H1 (cell line): Measurements from ENCODE around the gene TMEM108. TPM values are rescaled to one million over a fixed set of nuclear protein-coding genes. Genes with fewer than 3 reads are reported as not detected.

Experiments used
- CTCF ChIA-PET: fragments of 300-600 bp; sonication (Branson Sonifier 250); formaldehyde crosslinking; loops from one replicate; lab custom pipeline; 2021; ENCODE audit not compliant: partially characterized antibody; lab: Charles Lee
- POLR2A ChIA-PET: fragments of 300-600 bp; sonication (Branson Sonifier 250); formaldehyde crosslinking; loops from one replicate; lab custom pipeline; 2021; ENCODE audit warnings: inconsistent platforms; ENCODE audit not compliant: partially characterized antibody; lab: Charles Lee
- DNase-seq, 2 experiments: peaks; one replicate each; pipeline versions ENCODE4 v3.0.0 to v3.0.0-alpha.2; 2010 to 2022; ENCODE audit warnings: low spot score in 2 of 2, low read depth in 1 of 2, mixed read lengths in 1 of 2
- FAIRE-seq: peaks from 2 replicates; lab custom pipeline; 2011; peaks lifted over from hg19 to GRCh38; lab: Jason Lieb, UNC
- H2AFZ ChIP-seq: 2 replicates; pipeline ENCODE4 v1.8.1; 2012; ENCODE audit warnings: low read length, inconsistent platforms
- H2AK5ac ChIP-seq: 2 replicates; pipeline ENCODE4 v1.6.1; 2013; ENCODE audit warnings: low read depth, low read length
- H2BK120ac ChIP-seq: replicated peaks from 2 replicates; pipeline ENCODE3; 2013; ENCODE audit warnings: low read depth, low read length, inconsistent platforms
- H2BK12ac ChIP-seq: 2 replicates; pipeline ENCODE4 v1.6.1; 2013; ENCODE audit warnings: low read depth, low read length
- H2BK15ac ChIP-seq: 2 replicates; pipeline ENCODE4 v1.6.1; 2013; ENCODE audit warnings: low read length
- H2BK20ac ChIP-seq: 2 replicates; pipeline ENCODE4 v1.6.1; 2013; ENCODE audit warnings: low read length
- H2BK5ac ChIP-seq: 2 replicates; pipeline ENCODE4 v1.6.1; 2013; ENCODE audit warnings: low read depth, low read length
- H3K14ac ChIP-seq: 2 replicates; pipeline ENCODE4 v1.6.1; 2013; ENCODE audit warnings: inconsistent platforms; ENCODE audit not compliant: insufficient read length
- H3K18ac ChIP-seq: 2 replicates; pipeline ENCODE4 v1.6.1; 2013; ENCODE audit warnings: low read length; ENCODE audit errors: extremely low read depth
- H3K23ac ChIP-seq: 2 replicates; pipeline ENCODE4 v1.6.1; 2013; ENCODE audit warnings: inconsistent platforms; ENCODE audit not compliant: insufficient read length
- H3K23me2 ChIP-seq: 2 replicates; pipeline ENCODE4 v1.6.1; 2013; ENCODE audit warnings: low read depth, low read length
- H3K27ac ChIP-seq: 2 replicates; pipeline ENCODE4 v1.6.1; 2011; ENCODE audit warnings: low read depth, low read length, inconsistent platforms
- H3K27me3 ChIP-seq, 4 experiments: replicated peaks in 1 of 4; 1 replicate in 1 of 4; 2 replicates in 3 of 4; pipeline versions ENCODE4 v1.6.1 to v1.8.1; 2011 to 2013; ENCODE audit warnings: low read length in 3 of 4, mild to moderate bottlenecking in 3 of 4, inconsistent platforms in 2 of 4, mixed read lengths in 2 of 4, moderate library complexity in 1 of 4; ENCODE audit not compliant: control insufficient read depth in 3 of 4, insufficient read depth in 3 of 4; ENCODE audit errors: extremely low read depth in 1 of 4
- H3K36me3 ChIP-seq, 4 experiments: 2 replicates each; pipeline versions ENCODE4 v1.6.1 to v1.8.1; 2011 to 2013; ENCODE audit warnings: mild to moderate bottlenecking in 4 of 4, low read length in 3 of 4, moderate library complexity in 2 of 4, control low read depth in 1 of 4, inconsistent platforms in 1 of 4; ENCODE audit not compliant: insufficient read depth in 4 of 4, control insufficient read depth in 2 of 4
- H3K4ac ChIP-seq: replicated peaks from 2 replicates; pipeline ENCODE3; 2013; ENCODE audit warnings: low read length, low read depth, mixed read lengths, inconsistent platforms; ENCODE audit not compliant: insufficient read length
- H3K4me1 ChIP-seq, 4 experiments: replicated peaks in 1 of 4; 1 replicate in 1 of 4; 2 replicates in 3 of 4; pipeline versions ENCODE4 v1.6.1 to v1.8.1; 2011 to 2013; ENCODE audit warnings: low read length in 3 of 4, inconsistent platforms in 2 of 4, mixed read lengths in 1 of 4; ENCODE audit not compliant: insufficient read depth in 4 of 4, control insufficient read depth in 3 of 4
- H3K4me2 ChIP-seq, 2 experiments: 2 replicates each; pipeline versions ENCODE4 v1.6.1 to v1.8.1; 2011 to 2013; ENCODE audit warnings: low read depth in 2 of 2, low read length in 2 of 2, control low read depth in 1 of 2, inconsistent platforms in 1 of 2, mild to moderate bottlenecking in 1 of 2; ENCODE audit not compliant: insufficient read depth in 1 of 2
- H3K4me3 ChIP-seq, 4 experiments: fragments of 200-600, 300-600 bp in 1 of 4; sonication (generic), shearing (Covaris generic), sonication (Bioruptor Twin) in 1 of 4; 2 replicates each; pipeline versions ENCODE4 v1.5.1 to v1.8.1; 2011 to 2016; ENCODE audit warnings: low read length in 4 of 4, low read depth in 3 of 4, control low read depth in 2 of 4, inconsistent platforms in 2 of 4, mild to moderate bottlenecking in 2 of 4, mixed read lengths in 1 of 4, moderate library complexity in 1 of 4; ENCODE audit not compliant: insufficient read depth in 2 of 4; ENCODE audit errors: extremely low read depth in 1 of 4
- H3K56ac ChIP-seq: replicated peaks from 2 replicates; pipeline ENCODE3; 2013; ENCODE audit warnings: low read depth, mild to moderate bottlenecking, mixed read lengths, low read length, inconsistent platforms; ENCODE audit not compliant: insufficient read length
- H3K79me1 ChIP-seq: 2 replicates; pipeline ENCODE4 v1.6.1; 2013; ENCODE audit warnings: low read depth, low read length, control low read depth
- H3K79me2 ChIP-seq, 2 experiments: 2 replicates each; pipeline versions ENCODE4 v1.6.1 to v1.8.1; 2012 to 2013; ENCODE audit warnings: low read length in 2 of 2, mild to moderate bottlenecking in 2 of 2, inconsistent platforms in 1 of 2; ENCODE audit not compliant: insufficient read depth in 2 of 2, control insufficient read depth in 1 of 2
- H3K9ac ChIP-seq, 4 experiments: replicated peaks in 1 of 4; 1 replicate in 1 of 4; 2 replicates in 3 of 4; pipeline versions ENCODE4 v1.6.1 to v1.8.1; 2011 to 2013; ENCODE audit warnings: low read depth in 3 of 4, low read length in 3 of 4, control low read depth in 2 of 4, mild to moderate bottlenecking in 2 of 4, moderate library complexity in 2 of 4, inconsistent platforms in 1 of 4; ENCODE audit errors: extremely low read depth in 1 of 4
- H3K9me3 ChIP-seq, 2 experiments: 2 replicates each; pipeline versions ENCODE4 v1.6.1 to v1.8.1; 2012 to 2013; ENCODE audit warnings: mild to moderate bottlenecking in 2 of 2, moderate library complexity in 2 of 2, control low read depth in 1 of 2, inconsistent platforms in 1 of 2, low read depth in 1 of 2, low read length in 1 of 2, mixed read lengths in 1 of 2; ENCODE audit not compliant: insufficient read depth in 2 of 2
- H4K20me1 ChIP-seq, 2 experiments: replicated peaks in 1 of 2; 2 replicates each; pipeline versions ENCODE3 to v1.8.1; 2011 to 2013; ENCODE audit warnings: inconsistent platforms in 2 of 2, low read length in 2 of 2, mild to moderate bottlenecking in 1 of 2; ENCODE audit not compliant: insufficient read depth in 2 of 2, control insufficient read depth in 1 of 2
- H4K5ac ChIP-seq: 2 replicates; pipeline ENCODE4 v1.6.1; 2013; ENCODE audit warnings: low read length, low read depth, mixed read lengths, inconsistent platforms; ENCODE audit not compliant: insufficient read length
- H4K8ac ChIP-seq: 2 replicates; pipeline ENCODE4 v1.8.0; 2013; ENCODE audit warnings: mild to moderate bottlenecking, moderate library complexity, low read length, inconsistent platforms; ENCODE audit not compliant: insufficient read depth; ENCODE audit errors: extremely low read depth
- H4K91ac ChIP-seq: replicated peaks from 2 replicates; pipeline ENCODE3; 2013; ENCODE audit warnings: low read length, mixed read lengths, inconsistent platforms; ENCODE audit not compliant: insufficient read length
- BRCA1 ChIP-seq: IDR thresholded peaks from 2 replicates; pipeline ENCODE4 v1.6.1; 2012; ENCODE audit warnings: low read depth, low read length, improper control_type of control experiment
- FOSL1 ChIP-seq: IDR thresholded peaks from 2 replicates; pipeline ENCODE4 v1.6.1; 2011; ENCODE audit warnings: mild to moderate bottlenecking, low read depth, low read length, moderate library complexity; ENCODE audit not compliant: insufficient read depth
- HDAC2 ChIP-seq, 2 experiments: fragments of 300-600 bp in 1 of 2; sonication (generic) in 1 of 2; IDR thresholded peaks; 2 replicates each; pipeline ENCODE4 v1.6.1; 2011 to 2012; ENCODE audit warnings: low read depth in 2 of 2, low read length in 2 of 2, mild to moderate bottlenecking in 2 of 2, moderate library complexity in 2 of 2, borderline replicate concordance in 1 of 2, inconsistent platforms in 1 of 2
- NRF1 ChIP-seq: IDR thresholded peaks from 2 replicates; pipeline ENCODE4 v1.6.1; 2011; ENCODE audit warnings: mild to moderate bottlenecking, low read depth, low read length, improper control_type of control experiment
- RFX5 ChIP-seq: IDR thresholded peaks from 2 replicates; pipeline ENCODE4 v1.6.1; 2011; ENCODE audit warnings: low read depth, low read length, improper control_type of control experiment, borderline replicate concordance
- SP2 ChIP-seq: IDR thresholded peaks from 2 replicates; pipeline ENCODE4 v1.6.1; 2012; ENCODE audit warnings: mild to moderate bottlenecking, low read length, inconsistent platforms
- TCF12 ChIP-seq: IDR thresholded peaks from 2 replicates; pipeline ENCODE4 v1.6.1; 2011; ENCODE audit warnings: low read depth, mild to moderate bottlenecking, low read length
- WGBS, 2 experiments: shearing (Covaris generic) in 1 of 2; methylation state at CpG; one replicate each; pipeline versions ENCODE4 v1.1.6 to v1.1.7; 2013 to 2015; ENCODE audit warnings: low lambda C conversion rate in 2 of 2, mixed read lengths in 2 of 2, inconsistent platforms in 1 of 2, low coverage in 1 of 2, missing lambda C conversion rate in 1 of 2; ENCODE audit not compliant: insufficient replicate concordance in 2 of 2, insufficient coverage in 1 of 2, insufficient read length in 1 of 2; ENCODE audit errors: extremely low coverage in 1 of 2, missing lambda C conversion rate in 1 of 2; 5-methylcytosine and 5-hydroxymethylcytosine counted together
- polyA plus RNA-seq, 7 experiments: library from polyadenylated mRNA; depleted of rRNA in 3 of 7; stranded (reverse) in 5 of 7; unstranded in 2 of 7; fragments of >200 nt in 5 of 7; fragments of 200-250 nt in 2 of 7; gene quantifications; 1 replicate in 5 of 7; 2 replicates in 1 of 7; 4 replicates in 1 of 7; pipeline versions ENCODE4 v1.2.1 to v1.2.3, GENCODE V29; 2011 to 2013; ENCODE audit warnings: missing spikeins in 2 of 7, mixed read lengths in 2 of 7
- total RNA-seq: library from RNA; stranded (reverse); fragmentation: NEBNext Ultra II Directional; extraction: Animal tissue kit (Norgen Biotek cat#: 25700); gene quantifications from 2 replicates; pipeline ENCODE4 v1.2.1, GENCODE V29; 2021
- TF ChIP-seq, protein P1 (sequence below): IDR thresholded peaks from 2 replicates; pipeline ENCODE4 v1.6.1; 2011; ENCODE audit warnings: low read length, improper control_type of control experiment
- TF ChIP-seq, protein P2 (sequence below), 3 experiments: IDR thresholded peaks; 1 replicate in 2 of 3; 2 replicates in 1 of 3; pipeline versions ENCODE4 v1.5.1 to v1.6.1; 2011; ENCODE audit warnings: low read length in 3 of 3, mild to moderate bottlenecking in 3 of 3, inconsistent platforms in 2 of 3, low read depth in 1 of 3, moderate library complexity in 1 of 3; ENCODE audit not compliant: insufficient read depth in 1 of 3; ENCODE audit errors: control extremely low read depth in 1 of 3

Gene TMEM108
- total and polyA plus RNA-seq, 2 of the 8 experiments (the other 6 are each of a cell fraction or from before 2014, with no cell fraction given): 14.3 to 16.2 TPM

DNA sequence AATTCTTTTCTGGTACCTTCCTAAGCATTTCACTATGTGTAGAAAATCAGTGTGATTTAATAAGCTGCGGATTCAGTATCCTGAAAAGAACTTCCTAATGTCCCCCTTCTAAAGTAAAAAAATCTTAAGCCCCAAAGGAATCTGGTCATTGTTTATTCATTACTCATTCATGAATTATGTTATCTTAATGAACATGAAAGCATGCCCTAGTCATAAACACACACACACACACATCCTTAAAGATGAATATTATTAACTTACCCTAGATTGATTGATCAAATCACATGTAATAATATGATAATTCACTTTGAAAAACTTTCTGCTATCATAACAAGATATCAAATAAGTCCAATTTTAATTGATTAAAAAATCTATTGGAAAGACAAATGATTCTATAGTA, 265.2 kb downstream of the TMEM108 start:
- Histone ChIP-seq H3K79me1 (no peaks in the 10 kb centered on the region), H2BK15ac (no peak overlapping the region), H4K8ac (no peak overlapping the region), H3K14ac (no peak overlapping the region), H3K23me2 (no peaks in the 10 kb centered on the region), H2AFZ (no peak overlapping the region)
- POLR2A ChIA-PET: no interaction called here
- no peak for DNase-seq
- TF ChIP-seq RFX5: no peak
- TF ChIP-seq, protein P1, sequence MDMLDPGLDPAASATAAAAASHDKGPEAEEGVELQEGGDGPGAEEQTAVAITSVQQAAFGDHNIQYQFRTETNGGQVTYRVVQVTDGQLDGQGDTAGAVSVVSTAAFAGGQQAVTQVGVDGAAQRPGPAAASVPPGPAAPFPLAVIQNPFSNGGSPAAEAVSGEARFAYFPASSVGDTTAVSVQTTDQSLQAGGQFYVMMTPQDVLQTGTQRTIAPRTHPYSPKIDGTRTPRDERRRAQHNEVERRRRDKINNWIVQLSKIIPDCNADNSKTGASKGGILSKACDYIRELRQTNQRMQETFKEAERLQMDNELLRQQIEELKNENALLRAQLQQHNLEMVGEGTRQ: no peak
- TF ChIP-seq FOSL1: no peak
- TF ChIP-seq TCF12: no peak
- TF ChIP-seq SP2: no peak
- TF ChIP-seq, protein P2, sequence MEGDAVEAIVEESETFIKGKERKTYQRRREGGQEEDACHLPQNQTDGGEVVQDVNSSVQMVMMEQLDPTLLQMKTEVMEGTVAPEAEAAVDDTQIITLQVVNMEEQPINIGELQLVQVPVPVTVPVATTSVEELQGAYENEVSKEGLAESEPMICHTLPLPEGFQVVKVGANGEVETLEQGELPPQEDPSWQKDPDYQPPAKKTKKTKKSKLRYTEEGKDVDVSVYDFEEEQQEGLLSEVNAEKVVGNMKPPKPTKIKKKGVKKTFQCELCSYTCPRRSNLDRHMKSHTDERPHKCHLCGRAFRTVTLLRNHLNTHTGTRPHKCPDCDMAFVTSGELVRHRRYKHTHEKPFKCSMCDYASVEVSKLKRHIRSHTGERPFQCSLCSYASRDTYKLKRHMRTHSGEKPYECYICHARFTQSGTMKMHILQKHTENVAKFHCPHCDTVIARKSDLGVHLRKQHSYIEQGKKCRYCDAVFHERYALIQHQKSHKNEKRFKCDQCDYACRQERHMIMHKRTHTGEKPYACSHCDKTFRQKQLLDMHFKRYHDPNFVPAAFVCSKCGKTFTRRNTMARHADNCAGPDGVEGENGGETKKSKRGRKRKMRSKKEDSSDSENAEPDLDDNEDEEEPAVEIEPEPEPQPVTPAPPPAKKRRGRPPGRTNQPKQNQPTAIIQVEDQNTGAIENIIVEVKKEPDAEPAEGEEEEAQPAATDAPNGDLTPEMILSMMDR (IDR thresholded peaks at IDR 0.05; ENCODE audit: control extremely low read depth in 1 of 3, insufficient read depth in 1 of 3, low read depth in 1 of 3, low read length in 3 of 3): no peak
- TF ChIP-seq HDAC2 (IDR thresholded peaks at IDR 0.05; ENCODE audit: borderline replicate concordance in 1 of 2, low read depth in 2 of 2, low read length in 2 of 2): no peak
- TF ChIP-seq BRCA1: no peak
- TF ChIP-seq NRF1: no peak
- TF ChIP-seq, all 59 proteins: peak for 0
- no peak overlapping the region for H3K4me2 ChIP-seq
- no peak overlapping the region for H3K4me3 ChIP-seq
- H4K20me1 ChIP-seq: no peaks in the 10 kb centered on the region
- no peak overlapping the region for H2BK20ac ChIP-seq
- H3K27me3 ChIP-seq: no peaks in the 10 kb centered on the region
- no peak overlapping the region for H2BK12ac ChIP-seq
- no peaks in the 10 kb centered on the region for H3K4me1 ChIP-seq
- H3K9me3 ChIP-seq: no peaks in the 10 kb centered on the region
- no peaks in the 10 kb centered on the region for H3K79me2 ChIP-seq
- CTCF ChIA-PET: interaction anchor here (0.6 to 0.7 kb wide), 2 partner anchors 22 to 337 kb away, joined by 3 read pairs; no protein-coding TSS in a partner anchor
- no peak overlapping the region for H2AK5ac ChIP-seq
- no peak overlapping the region for H4K91ac ChIP-seq
- H3K23ac ChIP-seq: no peak overlapping the region
- no peak for FAIRE-seq
- no peak overlapping the region for H3K4ac ChIP-seq
- no peak overlapping the region for H3K9ac ChIP-seq
- no peak overlapping the region for H3K56ac ChIP-seq
- H3K18ac ChIP-seq: no peak overlapping the region
- no peak overlapping the region for H2BK5ac ChIP-seq
- no peak overlapping the region for H3K27ac ChIP-seq
- H4K5ac ChIP-seq: no peak overlapping the region
- 86% methylated on average over 1 of the region's 1 CpG; no CpG with 5 or more reads in 1 of the 2 experiments for WGBS, 2 experiments
- H3K36me3 ChIP-seq: no peaks in the 10 kb centered on the region
- H2BK120ac ChIP-seq: no peak overlapping the region
